Erythroblast (primary cell): ENCODE data around the gene INSYN2A.

ENCODE experiments used
- GATA1 ChIP-seq: IDR thresholded peaks from 2 replicates; pipeline ENCODE4 v1.6.1; 2011; ENCODE audit warnings: low read depth, mild to moderate bottlenecking, control low read depth, low read length, moderate library complexity
- POLR2A ChIP-seq: IDR thresholded peaks from 2 replicates; pipeline ENCODE4 v1.6.1; 2011; ENCODE audit warnings: mild to moderate bottlenecking, low read length

DNA sequence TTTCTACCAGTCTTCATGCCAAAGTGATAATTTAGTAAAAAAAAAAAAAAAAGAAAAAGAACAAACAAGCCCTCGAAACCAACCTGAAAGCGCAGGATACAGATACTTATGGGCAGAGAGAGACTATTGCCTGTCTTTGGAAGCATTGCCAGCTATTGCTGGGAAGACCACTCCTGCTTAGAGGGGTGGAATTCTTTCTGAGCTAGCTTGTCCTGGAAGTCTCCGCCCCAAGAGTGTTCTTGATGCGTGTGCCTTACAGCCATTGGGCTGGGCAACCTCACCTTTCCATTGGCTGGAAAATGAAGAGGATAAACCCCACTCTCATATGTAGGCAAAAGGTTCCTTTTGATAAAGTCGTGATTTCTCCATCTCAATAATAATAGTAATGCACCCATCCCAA lies 19.9 kb upstream of the INSYN2A start:
- TF ChIP-seq POLR2A (no peak), GATA1 (no peak)
